Muscle layer of duodenum (tissue), 2 donors: ENCODE measurements around the gene MAD1L1.

Source experiments
- H3K27ac ChIP-seq: one replicate; pipeline ENCODE4 v1.7.0; 2013; ENCODE audit warnings: mild to moderate bottlenecking, low read length
- H3K27me3 ChIP-seq: one replicate; pipeline ENCODE4 v1.7.0; 2013; ENCODE audit warnings: low read depth, mild to moderate bottlenecking, control low read depth, low read length
- H3K36me3 ChIP-seq, 2 donors: one replicate each; pipeline ENCODE4 v1.7.0; 2013; ENCODE audit warnings: low read length in 2 of 2, control low read depth in 1 of 2, mild to moderate bottlenecking in 1 of 2; ENCODE audit not compliant: insufficient read depth in 2 of 2, control insufficient read depth in 1 of 2
- H3K4me1 ChIP-seq, 2 donors: one replicate each; pipeline ENCODE4 v1.7.0; 2013; ENCODE audit warnings: low read length in 2 of 2, mild to moderate bottlenecking in 2 of 2, control low read depth in 1 of 2, moderate library complexity in 1 of 2; ENCODE audit not compliant: insufficient read depth in 2 of 2, control insufficient read depth in 1 of 2
- H3K4me3 ChIP-seq, 2 donors: one replicate each; pipeline ENCODE4 v1.7.0; 2013; ENCODE audit warnings: low read length in 2 of 2, low read depth in 1 of 2, mild to moderate bottlenecking in 1 of 2
- H3K9me3 ChIP-seq, 2 donors: one replicate each; pipeline ENCODE4 v1.7.0; 2013; ENCODE audit warnings: low read length in 2 of 2, control low read depth in 1 of 2, mild to moderate bottlenecking in 1 of 2; ENCODE audit not compliant: control insufficient read depth in 1 of 2
- donor health status: healthy.

The MAD1L1 gene

GRCh38 chr7:1908823-1909420, 323.8 kb downstream of the MAD1L1 start:
- no peaks in the 10 kb centered on the region for H3K9me3 ChIP-seq
- H3K36me3 ChIP-seq: no peaks in the 10 kb centered on the region
- no peak overlapping the region for H3K4me3 ChIP-seq
- no peak overlapping the region for H3K27ac ChIP-seq
- H3K27me3 ChIP-seq: no peaks in the 10 kb centered on the region
- H3K4me1 ChIP-seq: peaks cover 0 to 10% of the 10 kb centered on the region in 2 donors

- H3K4me1 ChIP-seq: no peaks in the 10 kb centered on the region
- no peak overlapping the region for H3K27ac ChIP-seq
- no peaks in the 10 kb centered on the region for H3K9me3 ChIP-seq
- H3K27me3 ChIP-seq: no peaks in the 10 kb centered on the region
- H3K4me3 ChIP-seq: no peak overlapping the region
- no peaks in the 10 kb centered on the region for H3K36me3 ChIP-seq
These were observed 324.9 kb downstream of the MAD1L1 start for GRCh38 chr7:1907751-1908365.

GRCh38 chr7:1906988-1907745, 325.6 kb downstream of the MAD1L1 start:
- Histone ChIP-seq H3K4me3 (no peak overlapping the region), H3K36me3 (no peaks in the 10 kb centered on the region), H3K4me1 (no peaks in the 10 kb centered on the region), H3K27ac (no peak overlapping the region), H3K9me3 (no peaks in the 10 kb centered on the region), H3K27me3 (no peaks in the 10 kb centered on the region)

- H3K9me3 ChIP-seq: no peaks in the 10 kb centered on the region
- H3K4me3 ChIP-seq: no peak overlapping the region
- no peaks in the 10 kb centered on the region for H3K27me3 ChIP-seq
- no peaks in the 10 kb centered on the region for H3K4me1 ChIP-seq
- H3K27ac ChIP-seq: no peak overlapping the region
- H3K36me3 ChIP-seq: no peaks in the 10 kb centered on the region
These were observed 326.5 kb downstream of the MAD1L1 start for GRCh38 chr7:1906087-1906830.

GRCh38 chr7:1902231-1902855, 330.4 kb downstream of the MAD1L1 start:
- Histone ChIP-seq H3K4me3 (no peak overlapping the region), H3K36me3 (peaks cover 0 to 7% of the 10 kb centered on the region in 2 donors), H3K27ac (no peak overlapping the region), H3K27me3 (no peaks in the 10 kb centered on the region), H3K4me1 (no peaks in the 10 kb centered on the region), H3K9me3 (no peaks in the 10 kb centered on the region)

GRCh38 chr7:1901431-1902210, 331.1 kb downstream of the MAD1L1 start:
- Histone ChIP-seq H3K27ac (no peak overlapping the region), H3K4me3 (no peak overlapping the region), H3K27me3 (no peaks in the 10 kb centered on the region), H3K4me1 (no peaks in the 10 kb centered on the region), H3K36me3 (peaks cover 0 to 13% of the 10 kb centered on the region in 2 donors), H3K9me3 (no peaks in the 10 kb centered on the region)

- Histone ChIP-seq H3K9me3 (no peaks in the 10 kb centered on the region), H3K27ac (no peak overlapping the region), H3K36me3 (peaks cover 0 to 17% of the 10 kb centered on the region in 2 donors), H3K27me3 (no peaks in the 10 kb centered on the region), H3K4me3 (no peak overlapping the region), H3K4me1 (no peaks in the 10 kb centered on the region)
These were observed 331.9 kb downstream of the MAD1L1 start for GRCh38 chr7:1900847-1901246.

GRCh38 chr7:1899951-1900762, 332.6 kb downstream of the MAD1L1 start:
- Histone ChIP-seq H3K4me1 (no peaks in the 10 kb centered on the region), H3K27ac (no peak overlapping the region), H3K27me3 (no peaks in the 10 kb centered on the region)

GRCh38 chr7:1899196-1899595, 333.5 kb downstream of the MAD1L1 start:
- H3K27ac ChIP-seq: no peak overlapping the region
- no peak overlapping the region for H3K4me3 ChIP-seq
- H3K27me3 ChIP-seq: no peaks in the 10 kb centered on the region
- H3K4me1 ChIP-seq: no peaks in the 10 kb centered on the region
- no peaks in the 10 kb centered on the region for H3K9me3 ChIP-seq
- H3K36me3 ChIP-seq: peaks cover 0 to 17% of the 10 kb centered on the region in 2 donors

More at GRCh38 chr7:1899951-1900762, 332.6 kb downstream of the MAD1L1 start:
- H3K36me3 ChIP-seq: peaks cover 0 to 17% of the 10 kb centered on the region in 2 donors
- H3K9me3 ChIP-seq: no peaks in the 10 kb centered on the region
- no peak overlapping the region for H3K4me3 ChIP-seq
